K562 (cell line): ENCODE measurements around the gene DLGAP3. TPM values are rescaled to one million over a fixed set of nuclear protein-coding genes. Genes with fewer than 3 reads are reported as not detected.

Experiments used
- CBFA2T2 ChIP-seq: fragments of 450-650 bp; conservative IDR thresholded peaks from 2 replicates; pipeline ENCODE4 v1.6.1; 2017; ENCODE audit warnings: mild to moderate bottlenecking
- HNRNPLL ChIP-seq: fragments of 200-400 bp; formaldehyde crosslinking; IDR thresholded peaks from 2 replicates; pipeline ENCODE4 v1.6.1; 2017; ENCODE audit warnings: low read length, low read depth, mild to moderate bottlenecking; ENCODE audit not compliant: poor library complexity, severe bottlenecking
- KAT8 ChIP-seq: fragments of 450-650 bp; IDR thresholded peaks from 2 replicates; pipeline ENCODE4 v1.6.1; 2016; ENCODE audit warnings: low read depth, mild to moderate bottlenecking
- MAZ ChIP-seq, 2 experiments: fragments of 450-650 bp in 1 of 2; sonication (generic) in 1 of 2; formaldehyde crosslinking; IDR thresholded peaks in 1 of 2; conservative IDR thresholded peaks in 1 of 2; 2 replicates each; pipeline versions ENCODE4 v1.4.0 to v1.5.0; 2020; ENCODE audit warnings: mild to moderate bottlenecking in 1 of 2, missing genetic modification reagents in 1 of 2
- MCM5 ChIP-seq: fragments of 450-650 bp; IDR thresholded peaks from 2 replicates; pipeline ENCODE4 v1.6.1; 2016; ENCODE audit warnings: low read depth
- NCOA6 ChIP-seq: fragments of 450-650 bp; IDR thresholded peaks from 2 replicates; pipeline ENCODE4 v1.6.1; 2017; ENCODE audit warnings: mild to moderate bottlenecking
- POLR2A ChIP-seq: fragments of 450-650 bp; conservative IDR thresholded peaks from 2 replicates; pipeline ENCODE4 v1.6.1; 2016
- SMAD1 ChIP-seq: fragments of 150-350 bp; IDR thresholded peaks from 2 replicates; pipeline ENCODE4 v1.6.1; 2014; ENCODE audit warnings: low read length, low read depth; ENCODE audit not compliant: partially characterized antibody
- ZBTB17 ChIP-seq: fragments of 450-650 bp; formaldehyde crosslinking; IDR thresholded peaks from 2 replicates; pipeline ENCODE4 v1.4.0; 2020; ENCODE audit warnings: mild to moderate bottlenecking
- ZNF146 ChIP-seq: IDR thresholded peaks from one replicate; pipeline ENCODE4 v1.6.1; 2018; ENCODE audit warnings: missing compliant biosample characterization; ENCODE audit not compliant: unreplicated experiment
- ZNF175 ChIP-seq: fragments of 200-800 bp; sonication (Bioruptor generic); IDR thresholded peaks from 2 replicates; pipeline ENCODE4 v1.6.1; 2016; ENCODE audit warnings: low read depth, mild to moderate bottlenecking, missing genetic modification characterization, missing compliant biosample characterization
- ZNF76 ChIP-seq: fragments of 250-450 bp; sonication (Bioruptor Pico); IDR thresholded peaks from 2 replicates; pipeline ENCODE4 v1.4.0; 2020; ENCODE audit warnings: mild to moderate bottlenecking, moderate library complexity, borderline replicate concordance
- polyA plus RNA-seq, 8 experiments: library from polyadenylated mRNA; depleted of rRNA in 4 of 8; stranded (reverse) in 5 of 8; unstranded in 3 of 8; fragments of >200 nt; fragmentation: Nextera tagmentation in 2 of 8; fragmentation: Illumina TruSeq in 1 of 8; extraction: Ambion mirVana in 2 of 8; extraction: Trizol in 1 of 8; gene quantifications; 2 replicates each; pipeline versions ENCODE4 v1.2.1 to v1.2.3, GENCODE V29; 2011 to 2014; ENCODE audit warnings: inconsistent platforms in 1 of 8, missing spikeins in 1 of 8
- total RNA-seq, 7 experiments: library from RNA; depleted of rRNA in 6 of 7; stranded (reverse); fragments of >200 nt in 6 of 7; fragmentation: Illumina TruSeq in 2 of 7; extraction: Trizol in 2 of 7; gene quantifications; 2 replicates each; pipeline versions ENCODE4 v1.2.1 to v1.2.3, GENCODE V29; 2011 to 2021; ENCODE audit warnings: low replicate concordance in 1 of 7
- TF ChIP-seq, protein P1 (sequence below): fragments of 450-650 bp; formaldehyde crosslinking; IDR thresholded peaks from 2 replicates; pipeline ENCODE4 v1.4.0; 2022; ENCODE audit warnings: mild to moderate bottlenecking, moderate library complexity
- TF ChIP-seq, protein P2 (sequence below): fragments of 450-650 bp; IDR thresholded peaks from 2 replicates; pipeline ENCODE4 v1.7.1; 2018; ENCODE audit warnings: mild to moderate bottlenecking, low read depth; ENCODE audit not compliant: partially characterized antibody
- TF ChIP-seq, protein P3 (sequence below): sonication (generic); formaldehyde crosslinking; IDR thresholded peaks from 2 replicates; pipeline ENCODE4 v1.9.0; 2022; ENCODE audit warnings: mild to moderate bottlenecking, missing genetic modification reagents
- TF ChIP-seq, protein P4 (sequence below), 2 experiments: fragments of 450-650 bp in 1 of 2; sonication (generic) in 1 of 2; formaldehyde crosslinking; conservative IDR thresholded peaks; 2 replicates each; pipeline versions ENCODE4 v1.4.0 to v1.8.1; 2020 to 2022; ENCODE audit warnings: mild to moderate bottlenecking in 1 of 2, missing genetic modification reagents in 1 of 2
- TF ChIP-seq, protein P5 (sequence below): fragments of 250-450 bp; sonication (Bioruptor Pico); IDR thresholded peaks from 2 replicates; pipeline ENCODE4 v1.4.0; 2020; ENCODE audit warnings: mild to moderate bottlenecking, moderate library complexity
- TF ChIP-seq, protein P6 (sequence below): sonication (generic); formaldehyde crosslinking; IDR thresholded peaks from 2 replicates; pipeline ENCODE4 v1.8.1; 2023; ENCODE audit warnings: mild to moderate bottlenecking, missing genetic modification reagents

Gene DLGAP3
- total and polyA plus RNA-seq, 9 of the 15 experiments (the other 6 are each of a cell fraction or from before 2014, with no cell fraction given) = 0.01 to 0.16 (median 0.07) TPM; not detected in 6

DNA sequence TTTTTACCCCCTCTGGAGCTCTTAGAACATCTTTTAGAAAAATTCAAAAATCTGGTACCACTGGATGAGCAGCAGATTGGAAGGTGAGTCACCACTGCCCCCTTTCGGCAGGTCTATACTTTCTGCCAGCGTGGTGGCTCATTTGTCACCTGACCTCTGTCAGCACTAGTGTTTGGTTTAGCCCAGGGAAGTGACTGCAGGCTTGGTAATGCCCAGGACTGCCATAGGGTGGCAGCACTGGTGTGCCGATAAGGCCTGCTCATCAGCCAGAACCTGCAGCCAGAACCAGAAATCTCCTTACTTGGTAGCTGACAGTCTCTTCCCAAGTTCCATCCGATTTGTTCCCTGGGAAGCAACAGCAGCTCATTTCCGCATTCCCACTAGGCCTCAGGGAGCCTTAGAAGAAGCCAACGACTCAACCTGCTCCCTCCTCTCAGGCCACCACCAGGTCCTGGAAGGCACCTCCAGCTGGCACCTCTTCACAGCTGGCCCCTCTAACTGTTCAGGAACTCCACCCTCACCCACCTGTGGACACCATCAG is 76.7 kb downstream of the DLGAP3 start (continued):
- TF ChIP-seq, protein P1, sequence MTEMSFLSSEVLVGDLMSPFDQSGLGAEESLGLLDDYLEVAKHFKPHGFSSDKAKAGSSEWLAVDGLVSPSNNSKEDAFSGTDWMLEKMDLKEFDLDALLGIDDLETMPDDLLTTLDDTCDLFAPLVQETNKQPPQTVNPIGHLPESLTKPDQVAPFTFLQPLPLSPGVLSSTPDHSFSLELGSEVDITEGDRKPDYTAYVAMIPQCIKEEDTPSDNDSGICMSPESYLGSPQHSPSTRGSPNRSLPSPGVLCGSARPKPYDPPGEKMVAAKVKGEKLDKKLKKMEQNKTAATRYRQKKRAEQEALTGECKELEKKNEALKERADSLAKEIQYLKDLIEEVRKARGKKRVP (CRISPR knock-in tag) = no peak
- TF ChIP-seq ZNF175 (CRISPR knock-in tag) (no peak), NCOA6 (no peak), HNRNPLL (no peak), MAZ (CRISPR knock-in tag; conservative IDR thresholded peaks at IDR 0.05 in 1 of 2, IDR thresholded peaks at IDR 0.05 in 1 of 2) (no peak), KAT8 (no peak), ZNF146 (CRISPR knock-in tag) (no peak), MCM5 (no peak), ZNF76 (CRISPR knock-in tag) (no peak), SMAD1 (no peak), CBFA2T2 (peak; percentile 33; the same call in 1 of the 2 replicates), POLR2A (no peak; the same call in 1 of the 2 replicates), ZBTB17 (CRISPR knock-in tag) (no peak)
- TF ChIP-seq, protein P2, sequence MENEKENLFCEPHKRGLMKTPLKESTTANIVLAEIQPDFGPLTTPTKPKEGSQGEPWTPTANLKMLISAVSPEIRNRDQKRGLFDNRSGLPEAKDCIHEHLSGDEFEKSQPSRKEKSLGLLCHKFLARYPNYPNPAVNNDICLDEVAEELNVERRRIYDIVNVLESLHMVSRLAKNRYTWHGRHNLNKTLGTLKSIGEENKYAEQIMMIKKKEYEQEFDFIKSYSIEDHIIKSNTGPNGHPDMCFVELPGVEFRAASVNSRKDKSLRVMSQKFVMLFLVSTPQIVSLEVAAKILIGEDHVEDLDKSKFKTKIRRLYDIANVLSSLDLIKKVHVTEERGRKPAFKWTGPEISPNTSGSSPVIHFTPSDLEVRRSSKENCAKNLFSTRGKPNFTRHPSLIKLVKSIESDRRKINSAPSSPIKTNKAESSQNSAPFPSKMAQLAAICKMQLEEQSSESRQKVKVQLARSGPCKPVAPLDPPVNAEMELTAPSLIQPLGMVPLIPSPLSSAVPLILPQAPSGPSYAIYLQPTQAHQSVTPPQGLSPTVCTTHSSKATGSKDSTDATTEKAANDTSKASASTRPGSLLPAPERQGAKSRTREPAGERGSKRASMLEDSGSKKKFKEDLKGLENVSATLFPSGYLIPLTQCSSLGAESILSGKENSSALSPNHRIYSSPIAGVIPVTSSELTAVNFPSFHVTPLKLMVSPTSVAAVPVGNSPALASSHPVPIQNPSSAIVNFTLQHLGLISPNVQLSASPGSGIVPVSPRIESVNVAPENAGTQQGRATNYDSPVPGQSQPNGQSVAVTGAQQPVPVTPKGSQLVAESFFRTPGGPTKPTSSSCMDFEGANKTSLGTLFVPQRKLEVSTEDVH = peak; percentile 62
- TF ChIP-seq, protein P3, sequence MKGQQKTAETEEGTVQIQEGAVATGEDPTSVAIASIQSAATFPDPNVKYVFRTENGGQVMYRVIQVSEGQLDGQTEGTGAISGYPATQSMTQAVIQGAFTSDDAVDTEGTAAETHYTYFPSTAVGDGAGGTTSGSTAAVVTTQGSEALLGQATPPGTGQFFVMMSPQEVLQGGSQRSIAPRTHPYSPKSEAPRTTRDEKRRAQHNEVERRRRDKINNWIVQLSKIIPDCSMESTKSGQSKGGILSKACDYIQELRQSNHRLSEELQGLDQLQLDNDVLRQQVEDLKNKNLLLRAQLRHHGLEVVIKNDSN (CRISPR knock-in tag) = peak; percentile 93
- TF ChIP-seq, protein P4, sequence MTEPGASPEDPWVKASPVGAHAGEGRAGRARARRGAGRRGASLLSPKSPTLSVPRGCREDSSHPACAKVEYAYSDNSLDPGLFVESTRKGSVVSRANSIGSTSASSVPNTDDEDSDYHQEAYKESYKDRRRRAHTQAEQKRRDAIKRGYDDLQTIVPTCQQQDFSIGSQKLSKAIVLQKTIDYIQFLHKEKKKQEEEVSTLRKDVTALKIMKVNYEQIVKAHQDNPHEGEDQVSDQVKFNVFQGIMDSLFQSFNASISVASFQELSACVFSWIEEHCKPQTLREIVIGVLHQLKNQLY (CRISPR knock-in tag; conservative IDR thresholded peaks at IDR 0.05) = no peak
- TF ChIP-seq, protein P5, sequence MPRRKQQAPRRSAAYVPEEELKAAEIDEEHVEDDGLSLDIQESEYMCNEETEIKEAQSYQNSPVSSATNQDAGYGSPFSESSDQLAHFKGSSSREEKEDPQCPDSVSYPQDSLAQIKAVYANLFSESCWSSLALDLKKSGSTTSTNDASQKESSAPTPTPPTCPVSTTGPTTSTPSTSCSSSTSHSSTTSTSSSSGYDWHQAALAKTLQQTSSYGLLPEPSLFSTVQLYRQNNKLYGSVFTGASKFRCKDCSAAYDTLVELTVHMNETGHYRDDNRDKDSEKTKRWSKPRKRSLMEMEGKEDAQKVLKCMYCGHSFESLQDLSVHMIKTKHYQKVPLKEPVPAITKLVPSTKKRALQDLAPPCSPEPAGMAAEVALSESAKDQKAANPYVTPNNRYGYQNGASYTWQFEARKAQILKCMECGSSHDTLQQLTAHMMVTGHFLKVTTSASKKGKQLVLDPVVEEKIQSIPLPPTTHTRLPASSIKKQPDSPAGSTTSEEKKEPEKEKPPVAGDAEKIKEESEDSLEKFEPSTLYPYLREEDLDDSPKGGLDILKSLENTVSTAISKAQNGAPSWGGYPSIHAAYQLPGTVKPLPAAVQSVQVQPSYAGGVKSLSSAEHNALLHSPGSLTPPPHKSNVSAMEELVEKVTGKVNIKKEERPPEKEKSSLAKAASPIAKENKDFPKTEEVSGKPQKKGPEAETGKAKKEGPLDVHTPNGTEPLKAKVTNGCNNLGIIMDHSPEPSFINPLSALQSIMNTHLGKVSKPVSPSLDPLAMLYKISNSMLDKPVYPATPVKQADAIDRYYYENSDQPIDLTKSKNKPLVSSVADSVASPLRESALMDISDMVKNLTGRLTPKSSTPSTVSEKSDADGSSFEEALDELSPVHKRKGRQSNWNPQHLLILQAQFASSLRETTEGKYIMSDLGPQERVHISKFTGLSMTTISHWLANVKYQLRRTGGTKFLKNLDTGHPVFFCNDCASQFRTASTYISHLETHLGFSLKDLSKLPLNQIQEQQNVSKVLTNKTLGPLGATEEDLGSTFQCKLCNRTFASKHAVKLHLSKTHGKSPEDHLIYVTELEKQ = no peak
- TF ChIP-seq, protein P6, sequence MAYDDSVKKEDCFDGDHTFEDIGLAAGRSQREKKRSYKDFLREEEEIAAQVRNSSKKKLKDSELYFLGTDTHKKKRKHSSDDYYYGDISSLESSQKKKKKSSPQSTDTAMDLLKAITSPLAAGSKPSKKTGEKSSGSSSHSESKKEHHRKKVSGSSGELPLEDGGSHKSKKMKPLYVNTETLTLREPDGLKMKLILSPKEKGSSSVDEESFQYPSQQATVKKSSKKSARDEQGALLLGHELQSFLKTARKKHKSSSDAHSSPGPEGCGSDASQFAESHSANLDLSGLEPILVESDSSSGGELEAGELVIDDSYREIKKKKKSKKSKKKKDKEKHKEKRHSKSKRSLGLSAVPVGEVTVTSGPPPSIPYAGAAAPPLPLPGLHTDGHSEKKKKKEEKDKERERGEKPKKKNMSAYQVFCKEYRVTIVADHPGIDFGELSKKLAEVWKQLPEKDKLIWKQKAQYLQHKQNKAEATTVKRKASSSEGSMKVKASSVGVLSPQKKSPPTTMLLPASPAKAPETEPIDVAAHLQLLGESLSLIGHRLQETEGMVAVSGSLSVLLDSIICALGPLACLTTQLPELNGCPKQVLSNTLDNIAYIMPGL = no peak
